GM18873 (cell line): ENCODE measurements around the gene UNC79.

Experiments used
- ATAC-seq: cut with Tn5 transposase; IDR thresholded peaks from one replicate; pipeline ENCODE4 v1.9.1; 2021; ENCODE audit warnings: mild to moderate bottlenecking, moderate library complexity, moderate number of reproducible peaks; ENCODE audit not compliant: unreplicated experiment, low FRiP score

The UNC79 gene

GRCh38 chr14:93720076-93720815 is 289.5 kb downstream of the UNC79 start:
- no peak for ATAC-seq

- ATAC-seq: no peak
These were observed 290.3 kb downstream of the UNC79 start for GRCh38 chr14:93720981-93721483.

GRCh38 chr14:93723001-93723400 is 292.3 kb downstream of the UNC79 start:
- no peak for ATAC-seq

GRCh38 chr14:93725002-93725582 is 294.4 kb downstream of the UNC79 start:
- no peak for ATAC-seq

GRCh38 chr14:93725993-93726392 is 295.3 kb downstream of the UNC79 start:
- ATAC-seq: no peak

- no peak for ATAC-seq
These were observed 296.5 kb downstream of the UNC79 start for GRCh38 chr14:93727039-93727740.

- ATAC-seq: no peak
These were observed 297.3 kb downstream of the UNC79 start for GRCh38 chr14:93727917-93728650.

- ATAC-seq: no peak
These were observed 297.9 kb downstream of the UNC79 start for GRCh38 chr14:93728651-93729016.

GRCh38 chr14:93729993-93730392 is 299.3 kb downstream of the UNC79 start:
- ATAC-seq: no peak

GRCh38 chr14:93731753-93732152 is 301.0 kb downstream of the UNC79 start:
- no peak for ATAC-seq

- ATAC-seq: no peak
These were observed 301.8 kb downstream of the UNC79 start for GRCh38 chr14:93732524-93732923.

GRCh38 chr14:93733231-93733630 is 302.5 kb downstream of the UNC79 start:
- ATAC-seq: no peak

- no peak for ATAC-seq
These were observed 302.9 kb downstream of the UNC79 start for GRCh38 chr14:93733631-93734030.

- no peak for ATAC-seq
These were observed 303.5 kb downstream of the UNC79 start for GRCh38 chr14:93734086-93734822.

GRCh38 chr14:93735206-93735605 is 304.5 kb downstream of the UNC79 start:
- no peak for ATAC-seq

- ATAC-seq: no peak
These were observed 305.8 kb downstream of the UNC79 start for GRCh38 chr14:93736378-93737014.

- ATAC-seq: no peak
These were observed 306.9 kb downstream of the UNC79 start for GRCh38 chr14:93737634-93738033.

GRCh38 chr14:93741556-93742230 is 311.0 kb downstream of the UNC79 start:
- ATAC-seq: no peak

GRCh38 chr14:93742761-93743160 is 312.0 kb downstream of the UNC79 start:
- no peak for ATAC-seq
